GM13976 (cell line): ENCODE data around the gene NEBL.
"Not testable (repeated sequence)": the region's sequence is repeated elsewhere in the genome, so short reads cannot be mapped to it uniquely, and the experiment has no call there.

ENCODE experiments used
- DNase-seq: peaks from one replicate; pipeline ENCODE4 v3.0.0; 2012; ENCODE audit warnings: low spot score
- in situ Hi-C: fragments of 300-500 bp; cut with MboI; formaldehyde crosslinking; loops from one replicate; pipeline ENCODE4 v1.12.0; 2022; ENCODE audit warnings: low sequenced_read_pairs, mixed read lengths, inconsistent platforms; ENCODE audit not compliant: unreplicated experiment
- TF ChIP-seq, protein P1 (sequence below): IDR thresholded peaks from 2 replicates; pipeline ENCODE4 v1.5.1; 2012; ENCODE audit warnings: borderline replicate concordance, mild to moderate bottlenecking; ENCODE audit not compliant: insufficient read depth; ENCODE audit errors: extremely low read depth, missing control alignments, control extremely low read depth

NEBL gene, protein sequence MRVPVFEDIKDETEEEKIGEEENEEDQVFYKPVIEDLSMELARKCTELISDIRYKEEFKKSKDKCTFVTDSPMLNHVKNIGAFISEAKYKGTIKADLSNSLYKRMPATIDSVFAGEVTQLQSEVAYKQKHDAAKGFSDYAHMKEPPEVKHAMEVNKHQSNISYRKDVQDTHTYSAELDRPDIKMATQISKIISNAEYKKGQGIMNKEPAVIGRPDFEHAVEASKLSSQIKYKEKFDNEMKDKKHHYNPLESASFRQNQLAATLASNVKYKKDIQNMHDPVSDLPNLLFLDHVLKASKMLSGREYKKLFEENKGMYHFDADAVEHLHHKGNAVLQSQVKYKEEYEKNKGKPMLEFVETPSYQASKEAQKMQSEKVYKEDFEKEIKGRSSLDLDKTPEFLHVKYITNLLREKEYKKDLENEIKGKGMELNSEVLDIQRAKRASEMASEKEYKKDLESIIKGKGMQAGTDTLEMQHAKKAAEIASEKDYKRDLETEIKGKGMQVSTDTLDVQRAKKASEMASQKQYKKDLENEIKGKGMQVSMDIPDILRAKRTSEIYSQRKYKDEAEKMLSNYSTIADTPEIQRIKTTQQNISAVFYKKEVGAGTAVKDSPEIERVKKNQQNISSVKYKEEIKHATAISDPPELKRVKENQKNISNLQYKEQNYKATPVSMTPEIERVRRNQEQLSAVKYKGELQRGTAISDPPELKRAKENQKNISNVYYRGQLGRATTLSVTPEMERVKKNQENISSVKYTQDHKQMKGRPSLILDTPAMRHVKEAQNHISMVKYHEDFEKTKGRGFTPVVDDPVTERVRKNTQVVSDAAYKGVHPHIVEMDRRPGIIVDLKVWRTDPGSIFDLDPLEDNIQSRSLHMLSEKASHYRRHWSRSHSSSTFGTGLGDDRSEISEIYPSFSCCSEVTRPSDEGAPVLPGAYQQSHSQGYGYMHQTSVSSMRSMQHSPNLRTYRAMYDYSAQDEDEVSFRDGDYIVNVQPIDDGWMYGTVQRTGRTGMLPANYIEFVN

GRCh38 chr10:20897146-20897825 is at the start of gene NEBL:
TSS of gene NEBL (minus strand) at chr10:20897311. CDS start at chr10:20897205, 106 bp downstream.
- in situ Hi-C loops, result no loop called here
- TF ChIP-seq, protein P1, sequence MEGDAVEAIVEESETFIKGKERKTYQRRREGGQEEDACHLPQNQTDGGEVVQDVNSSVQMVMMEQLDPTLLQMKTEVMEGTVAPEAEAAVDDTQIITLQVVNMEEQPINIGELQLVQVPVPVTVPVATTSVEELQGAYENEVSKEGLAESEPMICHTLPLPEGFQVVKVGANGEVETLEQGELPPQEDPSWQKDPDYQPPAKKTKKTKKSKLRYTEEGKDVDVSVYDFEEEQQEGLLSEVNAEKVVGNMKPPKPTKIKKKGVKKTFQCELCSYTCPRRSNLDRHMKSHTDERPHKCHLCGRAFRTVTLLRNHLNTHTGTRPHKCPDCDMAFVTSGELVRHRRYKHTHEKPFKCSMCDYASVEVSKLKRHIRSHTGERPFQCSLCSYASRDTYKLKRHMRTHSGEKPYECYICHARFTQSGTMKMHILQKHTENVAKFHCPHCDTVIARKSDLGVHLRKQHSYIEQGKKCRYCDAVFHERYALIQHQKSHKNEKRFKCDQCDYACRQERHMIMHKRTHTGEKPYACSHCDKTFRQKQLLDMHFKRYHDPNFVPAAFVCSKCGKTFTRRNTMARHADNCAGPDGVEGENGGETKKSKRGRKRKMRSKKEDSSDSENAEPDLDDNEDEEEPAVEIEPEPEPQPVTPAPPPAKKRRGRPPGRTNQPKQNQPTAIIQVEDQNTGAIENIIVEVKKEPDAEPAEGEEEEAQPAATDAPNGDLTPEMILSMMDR, result no peak

DNA sequence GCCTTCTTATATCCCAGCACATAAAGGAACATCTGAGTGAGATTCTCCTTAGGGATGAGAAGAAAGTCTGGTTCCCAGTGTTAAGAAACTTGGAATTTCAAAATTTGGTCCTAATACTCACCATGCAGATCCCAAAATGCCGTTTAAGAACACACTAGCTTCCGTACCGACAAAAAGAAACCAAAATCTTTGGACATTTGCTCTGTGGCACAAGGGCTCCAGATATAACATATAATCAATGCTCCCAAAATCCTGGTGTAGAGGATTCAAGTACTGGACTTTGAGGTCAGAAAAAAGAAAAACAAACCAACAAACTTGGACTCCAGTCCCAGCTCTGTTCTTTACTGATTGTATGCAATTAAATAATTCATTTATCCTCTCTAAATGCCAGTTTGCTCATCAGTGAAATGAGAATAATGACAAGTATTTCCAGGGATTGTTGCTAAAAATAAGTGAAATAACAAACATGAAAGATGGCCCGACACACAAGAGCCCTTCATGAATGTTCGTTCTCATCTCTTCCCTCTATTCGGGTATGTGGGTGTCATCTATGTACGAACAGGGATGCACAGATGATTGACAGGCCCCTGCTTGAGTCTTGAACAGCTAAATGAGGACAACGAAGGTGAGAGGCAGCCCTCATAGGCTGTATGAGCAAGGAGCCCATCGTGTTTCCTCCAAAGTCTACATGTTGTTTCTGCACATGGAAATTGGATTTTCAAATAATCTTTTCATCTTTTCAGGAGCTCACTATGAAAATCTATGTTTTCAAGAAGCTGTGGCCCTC is 48.6 kb upstream of the NEBL start:
- TF ChIP-seq, protein P1, result no peak
- DNase-seq, result no peak
- in situ Hi-C loops, result no loop called here

More at GRCh38 chr10:20897146-20897825, at the start of gene NEBL:
- DNase-seq, result no peak

DNA sequence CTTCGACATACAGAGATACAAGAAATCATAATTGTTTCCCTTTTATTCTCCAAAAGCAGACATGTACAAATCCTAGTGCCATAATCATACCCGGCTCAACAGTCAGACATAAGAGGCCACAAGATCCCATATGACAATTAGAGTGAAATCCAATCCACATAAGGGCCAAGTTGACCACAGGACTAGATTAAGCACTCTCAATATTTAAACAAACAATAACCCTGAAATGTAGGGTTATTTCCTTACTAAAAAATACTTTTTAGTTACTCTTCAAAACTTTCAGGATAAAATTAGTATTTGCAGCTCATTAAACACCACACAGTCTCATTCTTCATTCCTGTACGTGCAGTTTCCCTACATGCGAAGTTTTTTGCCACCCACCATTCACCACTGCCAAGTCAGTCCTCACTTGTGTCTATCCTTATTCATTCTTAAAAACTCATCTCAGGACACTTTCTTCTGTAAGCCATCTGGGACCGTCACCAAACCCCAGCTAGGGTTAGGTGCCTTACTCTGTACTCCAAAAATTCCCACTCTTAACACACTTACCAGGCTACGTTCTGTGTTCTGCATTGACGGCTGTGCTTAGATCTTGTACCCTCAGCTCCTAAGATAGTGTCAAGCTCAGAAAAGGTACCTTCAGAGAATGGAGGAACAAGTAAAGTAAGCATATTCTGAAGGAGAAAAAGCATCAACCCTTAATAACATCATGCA is 47.8 kb upstream of the NEBL start:
- in situ Hi-C loops, result no loop called here
- TF ChIP-seq, protein P1, result no peak
- no peak for DNase-seq

- DNase-seq, in situ Hi-C loops: not testable (repeated sequence)
These were observed 42.3 kb upstream of the NEBL start for GRCh38 chr10:20939414-20939813.

DNA sequence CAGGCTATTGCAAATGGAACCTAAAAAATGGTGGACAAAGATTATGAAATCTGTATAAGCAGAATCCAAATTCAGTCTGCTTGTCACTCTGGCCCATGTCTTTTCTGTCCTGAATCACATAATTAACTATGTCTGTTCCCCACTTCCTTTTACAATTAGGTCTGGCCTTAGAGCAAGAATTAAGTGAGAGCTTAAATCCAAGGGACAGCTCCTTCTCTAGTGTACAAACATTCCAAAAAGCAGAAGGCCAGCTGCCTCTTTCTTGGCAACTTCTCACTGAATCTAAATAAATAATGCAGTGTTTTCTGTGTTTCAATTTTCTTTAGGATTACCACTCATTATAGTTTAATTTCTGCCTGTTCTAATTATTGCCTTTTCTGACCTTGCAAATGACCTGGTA is 39.3 kb upstream of the NEBL start:
- TF ChIP-seq, protein P1, result no peak
- DNase-seq, result no peak
- in situ Hi-C loops, result no loop called here

- no peak for DNase-seq
- TF ChIP-seq, protein P1, result no peak
- in situ Hi-C loops, result no loop called here
These were observed 38.8 kb upstream of the NEBL start for GRCh38 chr10:20935931-20936330.
